Fibroblast of lung (primary cell): Measurements from ENCODE around the gene RNF212.

Source experiments
- EZH2 ChIP-seq: IDR thresholded peaks from 2 replicates; pipeline ENCODE4 v1.5.1; 2012; ENCODE audit warnings: low read length, control low read depth, mild to moderate bottlenecking; ENCODE audit errors: missing control alignments
- TF ChIP-seq, protein P1 (sequence below), 2 donors: IDR thresholded peaks in 1 of 2; conservative IDR thresholded peaks in 1 of 2; 1 replicate in 1 of 2; 2 replicates in 1 of 2; pipeline ENCODE4 v1.5.1; 2011 to 2012; ENCODE audit warnings: low read length in 2 of 2, control low read depth in 1 of 2, inconsistent platforms in 1 of 2, low read depth in 1 of 2, mild to moderate bottlenecking in 1 of 2

DNA sequence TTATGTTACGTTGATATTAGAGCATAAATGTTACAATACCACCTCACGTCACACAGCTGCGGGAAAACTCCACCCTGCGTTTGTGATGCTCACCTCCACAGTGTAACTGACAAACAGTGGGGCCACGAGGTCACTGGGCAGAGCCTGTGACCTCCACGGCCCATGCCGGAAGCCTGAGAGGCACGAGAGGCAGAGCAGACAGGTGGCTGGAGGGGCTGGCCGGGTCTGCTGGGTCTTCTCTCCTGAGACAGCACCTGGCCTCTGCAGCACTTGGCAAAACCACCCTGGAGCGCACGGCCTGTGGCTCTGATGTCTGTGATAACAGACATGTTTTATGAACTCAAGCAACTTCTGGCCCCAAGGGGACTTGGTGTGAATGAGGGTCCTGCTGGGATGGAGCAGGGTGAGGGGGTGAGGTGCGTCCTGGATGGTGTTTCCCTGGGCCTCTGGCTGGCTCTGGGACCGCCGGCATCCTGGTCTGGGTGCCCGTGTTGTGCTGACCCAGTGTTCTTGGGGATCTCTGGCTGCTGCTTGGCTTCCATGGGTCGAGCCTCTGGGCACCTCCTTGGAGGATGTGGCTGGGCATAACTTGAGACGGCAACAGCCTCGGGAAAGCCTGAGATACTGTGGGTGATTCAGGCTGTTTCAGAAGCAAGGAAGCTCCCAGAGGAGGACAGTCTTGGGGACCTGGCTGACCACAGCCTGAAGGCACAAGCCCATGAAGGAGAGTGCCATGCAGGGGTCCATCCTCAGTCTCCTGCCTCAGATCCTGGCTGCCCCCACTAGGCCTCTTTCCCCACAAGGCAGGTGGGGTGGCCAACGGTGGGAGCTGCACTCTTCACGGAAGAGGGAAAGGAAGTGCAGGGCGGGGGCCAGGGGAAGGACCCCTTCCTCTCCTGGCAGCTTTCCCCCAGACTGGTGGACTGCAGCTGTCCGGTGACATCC lies 19.7 kb downstream of the RNF212 start:
- TF ChIP-seq, protein P1, sequence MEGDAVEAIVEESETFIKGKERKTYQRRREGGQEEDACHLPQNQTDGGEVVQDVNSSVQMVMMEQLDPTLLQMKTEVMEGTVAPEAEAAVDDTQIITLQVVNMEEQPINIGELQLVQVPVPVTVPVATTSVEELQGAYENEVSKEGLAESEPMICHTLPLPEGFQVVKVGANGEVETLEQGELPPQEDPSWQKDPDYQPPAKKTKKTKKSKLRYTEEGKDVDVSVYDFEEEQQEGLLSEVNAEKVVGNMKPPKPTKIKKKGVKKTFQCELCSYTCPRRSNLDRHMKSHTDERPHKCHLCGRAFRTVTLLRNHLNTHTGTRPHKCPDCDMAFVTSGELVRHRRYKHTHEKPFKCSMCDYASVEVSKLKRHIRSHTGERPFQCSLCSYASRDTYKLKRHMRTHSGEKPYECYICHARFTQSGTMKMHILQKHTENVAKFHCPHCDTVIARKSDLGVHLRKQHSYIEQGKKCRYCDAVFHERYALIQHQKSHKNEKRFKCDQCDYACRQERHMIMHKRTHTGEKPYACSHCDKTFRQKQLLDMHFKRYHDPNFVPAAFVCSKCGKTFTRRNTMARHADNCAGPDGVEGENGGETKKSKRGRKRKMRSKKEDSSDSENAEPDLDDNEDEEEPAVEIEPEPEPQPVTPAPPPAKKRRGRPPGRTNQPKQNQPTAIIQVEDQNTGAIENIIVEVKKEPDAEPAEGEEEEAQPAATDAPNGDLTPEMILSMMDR (conservative IDR thresholded peaks at IDR 0.05 in 1 of 2, IDR thresholded peaks at IDR 0.05 in 1 of 2; ENCODE audit: low read depth in 1 of 2, low read length in 2 of 2) = no peak
- no peak for TF ChIP-seq EZH2
